Osteocyte (in vitro differentiated cells): ENCODE measurements around the gene NAPEPLD. TPM values are rescaled to one million over a fixed set of nuclear protein-coding genes. Genes with fewer than 3 reads are reported as not detected.
"Not testable (repeated sequence)": the region's sequence is repeated elsewhere in the genome, so short reads cannot be mapped to it uniquely, and the experiment has no call there.

Experiments used
- DNase-seq: peaks from one replicate; pipeline ENCODE4 v3.0.0; 2021; ENCODE audit warnings: mixed read lengths; ENCODE audit not compliant: unreplicated experiment; ENCODE audit errors: extremely low spot score
- H3K27ac Mint-ChIP-seq: one replicate; pipeline ENCODE4 v1.8.0; 2021; ENCODE audit warnings: mild to moderate bottlenecking, mixed read lengths; ENCODE audit not compliant: unreplicated experiment
- H3K27me3 Mint-ChIP-seq: one replicate; pipeline ENCODE4 v1.8.0; 2021; ENCODE audit warnings: mixed read lengths; ENCODE audit not compliant: unreplicated experiment
- H3K36me3 Mint-ChIP-seq: one replicate; pipeline ENCODE4 v1.8.0; 2021; ENCODE audit warnings: mixed read lengths; ENCODE audit not compliant: unreplicated experiment
- H3K4me1 Mint-ChIP-seq: one replicate; pipeline ENCODE4 v1.8.0; 2021; ENCODE audit warnings: mixed read lengths; ENCODE audit not compliant: unreplicated experiment
- H3K4me3 Mint-ChIP-seq: one replicate; pipeline ENCODE4 v1.8.0; 2021; ENCODE audit warnings: mild to moderate bottlenecking, moderate library complexity, mixed read lengths; ENCODE audit not compliant: unreplicated experiment
- H3K9me3 Mint-ChIP-seq: one replicate; pipeline ENCODE4 v1.8.0; 2021; ENCODE audit warnings: mixed read lengths; ENCODE audit not compliant: unreplicated experiment
- total RNA-seq: library from RNA; stranded (reverse); gene quantifications from 2 replicates; pipeline ENCODE4 v1.2.1, GENCODE V29; 2021
- TF ChIP-seq, protein P1 (sequence below): fragments of 200-600 bp; sonication (generic); IDR thresholded peaks from 2 replicates; pipeline ENCODE4 v1.5.0; 2021; ENCODE audit warnings: antibody characterized with exemption, mild to moderate bottlenecking, moderate library complexity

Gene NAPEPLD
- total RNA-seq, 1 donor from 2014 or later: 11.6 TPM

DNA sequence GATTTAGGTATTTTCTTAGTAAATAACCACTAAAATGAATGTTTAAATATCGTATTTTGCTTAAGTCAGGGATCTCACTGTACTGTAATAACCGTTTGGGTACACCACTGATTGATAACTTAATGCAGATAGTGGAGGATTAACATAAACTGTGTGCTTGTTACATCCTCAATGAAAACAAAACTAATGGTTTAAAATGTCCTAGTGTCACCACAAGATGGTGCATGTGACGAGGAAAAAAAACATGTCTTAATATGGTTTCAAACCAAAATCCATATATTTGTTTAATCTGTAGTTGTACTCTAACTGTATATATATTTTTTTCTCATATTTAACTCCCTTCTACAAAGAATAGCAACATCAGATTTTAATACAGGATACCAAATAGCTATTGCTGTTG, 54.8 kb downstream of the NAPEPLD start:
- Mint-ChIP-seq H3K27me3 (no peaks in the 10 kb centered on the region), H3K4me3 (no peak overlapping the region), H3K36me3 (peaks cover 21% of the 10 kb centered on the region), H3K4me1 (no peaks in the 10 kb centered on the region), H3K9me3 (no peaks in the 10 kb centered on the region), H3K27ac (no peak overlapping the region)
- TF ChIP-seq, protein P1, sequence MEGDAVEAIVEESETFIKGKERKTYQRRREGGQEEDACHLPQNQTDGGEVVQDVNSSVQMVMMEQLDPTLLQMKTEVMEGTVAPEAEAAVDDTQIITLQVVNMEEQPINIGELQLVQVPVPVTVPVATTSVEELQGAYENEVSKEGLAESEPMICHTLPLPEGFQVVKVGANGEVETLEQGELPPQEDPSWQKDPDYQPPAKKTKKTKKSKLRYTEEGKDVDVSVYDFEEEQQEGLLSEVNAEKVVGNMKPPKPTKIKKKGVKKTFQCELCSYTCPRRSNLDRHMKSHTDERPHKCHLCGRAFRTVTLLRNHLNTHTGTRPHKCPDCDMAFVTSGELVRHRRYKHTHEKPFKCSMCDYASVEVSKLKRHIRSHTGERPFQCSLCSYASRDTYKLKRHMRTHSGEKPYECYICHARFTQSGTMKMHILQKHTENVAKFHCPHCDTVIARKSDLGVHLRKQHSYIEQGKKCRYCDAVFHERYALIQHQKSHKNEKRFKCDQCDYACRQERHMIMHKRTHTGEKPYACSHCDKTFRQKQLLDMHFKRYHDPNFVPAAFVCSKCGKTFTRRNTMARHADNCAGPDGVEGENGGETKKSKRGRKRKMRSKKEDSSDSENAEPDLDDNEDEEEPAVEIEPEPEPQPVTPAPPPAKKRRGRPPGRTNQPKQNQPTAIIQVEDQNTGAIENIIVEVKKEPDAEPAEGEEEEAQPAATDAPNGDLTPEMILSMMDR: peak; percentile 30
- no peak for DNase-seq

DNA sequence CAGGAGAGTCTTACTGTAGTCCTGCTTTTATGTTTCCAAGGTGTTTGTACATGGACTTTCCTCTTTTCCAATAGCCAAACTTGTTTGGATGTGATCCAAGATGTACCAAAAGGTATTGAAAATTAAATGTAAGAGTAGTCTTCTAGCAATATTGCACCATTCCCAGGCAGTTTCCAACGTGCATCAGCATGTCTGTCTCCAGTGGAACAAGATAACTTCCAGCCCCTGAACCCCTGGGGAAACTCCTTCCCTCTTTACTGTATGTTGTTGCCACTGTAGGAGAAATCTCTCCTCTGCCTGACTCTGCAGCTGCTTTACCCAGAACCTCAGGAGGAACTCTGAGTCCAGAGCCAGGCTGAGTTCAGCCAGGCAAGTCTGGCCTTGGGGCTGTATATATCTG, 55.5 kb downstream of the NAPEPLD start:
- TF ChIP-seq, protein P1: no peak

DNA sequence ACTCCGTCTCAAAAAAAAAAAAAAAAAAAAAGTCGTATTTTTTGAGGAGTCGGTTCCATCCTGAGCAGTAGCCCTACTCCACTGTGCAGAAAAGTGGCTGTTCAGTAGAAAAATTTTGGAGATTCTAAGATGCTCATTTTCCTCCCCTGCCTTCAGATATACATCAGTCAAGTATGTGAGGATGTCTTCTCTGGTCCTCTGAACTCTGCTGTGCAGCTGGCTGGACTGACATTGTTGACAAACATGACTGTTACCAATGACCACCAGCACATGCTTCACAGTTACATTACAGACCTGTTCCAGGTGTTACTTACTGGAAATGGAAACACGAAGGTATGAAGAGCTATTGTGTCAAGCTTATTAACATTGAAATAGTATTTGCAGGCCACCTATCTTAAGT, 56.6 kb downstream of the NAPEPLD start:
- H3K27ac Mint-ChIP-seq, H3K9me3 Mint-ChIP-seq, H3K4me3 Mint-ChIP-seq, H3K27me3 Mint-ChIP-seq, DNase-seq, H3K4me1 Mint-ChIP-seq: not testable (repeated sequence)
- H3K36me3 Mint-ChIP-seq: peaks cover 25% of the 10 kb centered on the region

More for the DNA sequence above, 55.5 kb downstream of the NAPEPLD start:
- Mint-ChIP-seq H3K27me3 (no peaks in the 10 kb centered on the region), H3K27ac (no peak overlapping the region), H3K4me3 (no peak overlapping the region), H3K36me3 (peaks cover 21% of the 10 kb centered on the region), H3K4me1 (no peaks in the 10 kb centered on the region), H3K9me3 (no peaks in the 10 kb centered on the region)
- DNase-seq: no peak

DNA sequence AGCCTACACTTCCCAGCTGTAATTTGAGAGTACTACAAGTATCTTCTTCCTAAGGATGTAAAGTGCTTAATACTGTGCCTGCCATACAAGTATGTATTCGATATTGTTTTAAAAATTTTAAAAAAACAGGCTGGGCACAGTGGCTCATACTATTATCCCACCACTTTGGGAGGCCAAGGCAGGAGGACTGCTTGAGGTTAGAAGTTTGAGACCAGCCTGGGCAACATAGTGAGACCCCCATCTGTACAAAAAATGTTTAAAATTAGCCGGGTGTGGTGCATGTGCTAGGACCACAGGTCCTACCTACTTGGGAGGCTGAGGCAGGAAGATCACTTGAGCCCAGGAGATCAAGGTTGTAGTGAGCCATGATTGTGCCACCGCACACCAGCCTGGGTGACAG, 65.7 kb downstream of the NAPEPLD start:
- Mint-ChIP-seq H3K9me3 (no peaks in the 10 kb centered on the region), H3K4me3 (no peak overlapping the region), H3K36me3 (peaks cover 24% of the 10 kb centered on the region), H3K4me1 (no peaks in the 10 kb centered on the region), H3K27me3 (no peaks in the 10 kb centered on the region), H3K27ac (no peak overlapping the region)
- TF ChIP-seq, protein P1: no peak
- DNase-seq: no peak

DNA sequence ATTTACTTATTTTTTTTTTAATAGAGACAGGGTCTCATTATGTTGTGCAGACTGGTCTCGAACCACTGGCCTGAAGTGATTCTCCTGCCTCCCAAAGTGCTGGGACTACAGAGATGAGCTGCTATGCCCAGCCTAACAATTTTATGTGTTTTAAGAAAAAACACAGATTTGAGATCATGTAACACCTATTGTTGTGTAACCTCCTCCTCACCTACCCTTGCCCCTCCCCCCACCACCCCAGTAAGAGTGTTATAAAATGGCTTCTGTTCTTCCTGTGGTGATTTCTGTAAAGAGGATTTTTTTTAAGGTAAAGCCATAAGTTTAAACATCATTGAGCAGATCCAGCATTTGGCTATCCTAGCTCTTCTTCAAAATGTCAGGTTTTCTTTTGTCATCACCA, 66.4 kb downstream of the NAPEPLD start:
- no peaks in the 10 kb centered on the region for H3K9me3 Mint-ChIP-seq
- TF ChIP-seq, protein P1: no peak
- no peak overlapping the region for H3K27ac Mint-ChIP-seq
- H3K36me3 Mint-ChIP-seq: peaks cover 19% of the 10 kb centered on the region
- H3K4me1 Mint-ChIP-seq: no peaks in the 10 kb centered on the region
- H3K4me3 Mint-ChIP-seq: no peak overlapping the region
- no peak for DNase-seq
- H3K27me3 Mint-ChIP-seq: no peaks in the 10 kb centered on the region

DNA sequence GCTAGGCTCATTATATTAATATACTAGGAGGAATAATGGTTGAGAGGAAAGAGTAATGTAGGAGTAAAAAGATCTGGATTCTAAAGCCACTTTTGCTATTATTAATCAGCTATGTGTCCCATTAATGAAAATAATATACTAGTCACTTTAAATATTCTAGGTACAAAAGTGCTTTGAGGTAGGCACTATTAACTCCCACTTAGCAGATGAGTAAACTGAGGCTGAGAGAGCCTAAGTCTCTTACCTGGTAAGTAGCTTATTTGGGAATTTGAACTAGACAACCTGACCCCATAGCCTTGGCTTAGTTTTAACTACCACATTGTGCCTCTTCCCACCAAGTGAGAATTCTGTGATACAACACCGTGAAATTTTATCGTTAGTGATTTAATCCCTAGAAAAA, 68.0 kb downstream of the NAPEPLD start:
- Mint-ChIP-seq H3K9me3 (no peaks in the 10 kb centered on the region), H3K27ac (no peak overlapping the region), H3K36me3 (peaks cover 12% of the 10 kb centered on the region), H3K4me1 (peaks cover 6% of the 10 kb centered on the region), H3K27me3 (no peaks in the 10 kb centered on the region), H3K4me3 (no peak overlapping the region)
- no peak for DNase-seq
- TF ChIP-seq, protein P1: no peak
